Endothelial cell of umbilical vein (primary cell): ENCODE results near the gene MYOD1. TPM values are rescaled to one million over a fixed set of nuclear protein-coding genes. Genes with fewer than 3 reads are reported as not detected.

Experiments
- BruUV-seq: library from RNA; stranded (reverse); fragments of 400-500 nt; replicated peaks from 2 replicates; lab custom pipeline; 2021; lab: Mats Ljungman, UMichigan
- CTCF ChIA-PET: fragments of 300-600, 350-600 bp; sonication (Branson Sonifier 250); formaldehyde crosslinking; loops from one replicate; lab custom pipeline; 2021; ENCODE audit warnings: antibody characterized with exemption, inconsistent platforms; lab: Charles Lee
- POLR2A ChIA-PET: fragments of 300-600, 350-600 bp; sonication (Branson Sonifier 250); formaldehyde crosslinking; loops from one replicate; lab custom pipeline; 2021; ENCODE audit warnings: antibody characterized with exemption, inconsistent platforms; lab: Charles Lee
- DNase-seq: peaks from one replicate; pipeline ENCODE4 v3.0.0-alpha.2; 2011; ENCODE audit warnings: low read depth, low spot score
- FAIRE-seq: peaks from 2 replicates; lab custom pipeline; 2011; peaks lifted over from hg19 to GRCh38; lab: Jason Lieb, UNC
- H2AFZ ChIP-seq: 2 replicates; pipeline ENCODE4 v1.6.0; 2012; ENCODE audit warnings: low read depth, low read length, control low read depth, inconsistent platforms
- H3K27ac ChIP-seq: 2 replicates; pipeline ENCODE4 v1.5.1; 2011; ENCODE audit warnings: low read depth, mild to moderate bottlenecking, control low read depth, low read length, moderate library complexity; ENCODE audit not compliant: insufficient read depth
- H3K27me3 ChIP-seq, 2 experiments: 2 replicates each; pipeline versions ENCODE4 v1.6.0 to v1.6.1; 2011; ENCODE audit warnings: low read length in 2 of 2, mixed read lengths in 1 of 2; ENCODE audit not compliant: control insufficient read depth in 2 of 2, insufficient read depth in 2 of 2
- H3K36me3 ChIP-seq, 2 experiments: 2 replicates in 1 of 2; 3 replicates in 1 of 2; pipeline ENCODE4 v1.5.1; 2011; ENCODE audit warnings: low read length in 2 of 2, mild to moderate bottlenecking in 1 of 2, moderate library complexity in 1 of 2; ENCODE audit not compliant: control insufficient read depth in 2 of 2, insufficient read depth in 2 of 2; ENCODE audit errors: extremely low read depth in 1 of 2
- H3K4me1 ChIP-seq: 3 replicates; pipeline ENCODE4 v1.5.1; 2011; ENCODE audit warnings: mild to moderate bottlenecking, low read length; ENCODE audit not compliant: control insufficient read depth, insufficient read depth; ENCODE audit errors: extremely low read depth
- H3K4me2 ChIP-seq: 2 replicates; pipeline ENCODE4 v1.6.1; 2011; ENCODE audit warnings: low read length, control low read depth, mixed read lengths; ENCODE audit not compliant: insufficient read depth
- H3K4me3 ChIP-seq, 3 experiments: fragments of 200-600 bp in 1 of 3; sonication (generic), shearing (Covaris generic) in 1 of 3; replicated peaks in 1 of 3; 2 replicates each; pipeline ENCODE4 v1.5.1; 2011 to 2016; ENCODE audit warnings: control low read depth in 3 of 3, low read length in 3 of 3, mild to moderate bottlenecking in 2 of 3, inconsistent platforms in 1 of 3, low read depth in 1 of 3, moderate library complexity in 1 of 3; ENCODE audit not compliant: insufficient read depth in 1 of 3
- H3K79me2 ChIP-seq: 2 replicates; pipeline ENCODE4 v1.6.0; 2012; ENCODE audit warnings: low read length, inconsistent platforms; ENCODE audit not compliant: control insufficient read depth, insufficient read depth
- H3K9ac ChIP-seq: replicated peaks from 2 replicates; pipeline ENCODE3; 2011; ENCODE audit warnings: low read length, control low read depth; ENCODE audit not compliant: insufficient read depth; ENCODE audit errors: extremely low read depth
- H3K9me1 ChIP-seq: replicated peaks from 3 replicates; pipeline ENCODE4 v1.6.0; 2011; ENCODE audit warnings: mild to moderate bottlenecking, low read length; ENCODE audit not compliant: control insufficient read depth, insufficient read depth; ENCODE audit errors: extremely low read depth
- H3K9me3 ChIP-seq: replicated peaks from 2 replicates; pipeline ENCODE4 v1.5.1; 2012; ENCODE audit warnings: low read length, inconsistent platforms; ENCODE audit not compliant: control insufficient read depth, insufficient read depth
- H4K20me1 ChIP-seq: replicated peaks from 2 replicates; pipeline ENCODE3; 2011; ENCODE audit warnings: mild to moderate bottlenecking, low read length; ENCODE audit not compliant: control insufficient read depth, insufficient read depth; ENCODE audit errors: extremely low read depth
- EZH2 ChIP-seq: IDR thresholded peaks from 2 replicates; pipeline ENCODE4 v1.6.1; 2012; ENCODE audit warnings: borderline replicate concordance, low read depth, mild to moderate bottlenecking, moderate library complexity, low read length, inconsistent platforms; ENCODE audit not compliant: severe bottlenecking
- FOS ChIP-seq: IDR thresholded peaks from 2 replicates; pipeline ENCODE4 v1.6.1; 2011; ENCODE audit warnings: mild to moderate bottlenecking, low read length, moderate library complexity, borderline replicate concordance; ENCODE audit not compliant: insufficient read depth
- GATA2 ChIP-seq: IDR thresholded peaks from 2 replicates; pipeline ENCODE4 v1.7.0; 2011; ENCODE audit warnings: low read depth, mild to moderate bottlenecking, moderate library complexity, mixed read lengths, low read length; ENCODE audit not compliant: insufficient read length, insufficient read depth
- JUN ChIP-seq: IDR thresholded peaks from 2 replicates; pipeline ENCODE4 v1.6.1; 2011; ENCODE audit warnings: borderline replicate concordance, low read depth; ENCODE audit not compliant: insufficient read length, insufficient read depth
- MAX ChIP-seq: IDR thresholded peaks from 2 replicates; pipeline ENCODE4 v1.6.1; 2011; ENCODE audit not compliant: insufficient read depth, insufficient read length
- MYC ChIP-seq: IDR thresholded peaks from one replicate; pipeline ENCODE4 v1.6.1; 2011; ENCODE audit warnings: mild to moderate bottlenecking, low read depth, low read length
- POLR2A ChIP-seq: IDR thresholded peaks from 2 replicates; pipeline ENCODE4 v1.6.1; 2012; ENCODE audit warnings: low read depth, mild to moderate bottlenecking, control low read depth, low read length
- POLR2AphosphoS5 ChIP-seq: IDR thresholded peaks from 2 replicates; pipeline ENCODE4 v1.6.1; 2012; ENCODE audit warnings: low read depth, mild to moderate bottlenecking, control low read depth, low read length, moderate library complexity; ENCODE audit not compliant: insufficient read depth
- dilution Hi-C: fragments of 300-500 bp; cut with MboI; formaldehyde crosslinking; loops from one replicate; pipeline ENCODE4 v1.15.0; 2019; ENCODE audit warnings: low sequenced_read_pairs; ENCODE audit not compliant: extremely low pct_ligation_motif_present
- intact Hi-C: fragments of 100-400 bp; cut with micrococcal nuclease; formaldehyde crosslinking; loops from one replicate; pipeline ENCODE4 v1.10.0; 2022
- polyA plus RNA-seq, 4 experiments: library from polyadenylated mRNA; depleted of rRNA in 3 of 4; stranded (reverse) in 3 of 4; unstranded in 1 of 4; fragments of >200 nt; gene quantifications; 2 replicates each; pipeline versions ENCODE4 v1.2.1 to v1.2.3, GENCODE V29; 2011 to 2012; ENCODE audit warnings: missing spikeins in 1 of 4
- total RNA-seq: library from RNA; stranded (reverse); gene quantifications from 2 replicates; pipeline ENCODE4 v1.2.3, GENCODE V29; 2021
- TF ChIP-seq, protein P1 (sequence below), 2 donors: IDR thresholded peaks; 1 replicate in 1 of 2; 2 replicates in 1 of 2; pipeline ENCODE4 v1.5.1; 2011; ENCODE audit warnings: low read length in 2 of 2, mild to moderate bottlenecking in 2 of 2, moderate library complexity in 2 of 2, control low read depth in 1 of 2, inconsistent platforms in 1 of 2, low read depth in 1 of 2; ENCODE audit not compliant: insufficient read depth in 1 of 2; ENCODE audit errors: extremely low read depth in 1 of 2

MYOD1 gene
- total and polyA plus RNA-seq, 2 donors (not counting 3 experiments of a cell fraction or from before 2014, with no cell fraction given), result not detected

DNA sequence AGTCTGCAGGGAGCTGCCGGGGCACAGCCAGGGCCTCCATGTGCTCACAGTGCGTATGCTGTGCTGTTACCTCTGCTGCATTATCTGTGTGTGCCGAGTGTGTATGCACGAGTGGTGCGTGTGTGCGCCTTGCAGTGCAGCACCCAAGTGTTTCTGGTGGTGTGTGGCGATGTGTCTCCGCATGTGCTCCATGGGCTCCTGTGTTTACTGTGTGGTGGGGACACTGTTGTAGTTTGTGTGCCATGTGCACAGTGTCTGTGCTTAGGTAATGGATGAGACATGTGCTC, 46.6 kb downstream of the MYOD1 start:
- no peaks in the 10 kb centered on the region for H3K9me1 ChIP-seq
- no peak overlapping the region for H3K9ac ChIP-seq
- POLR2A ChIA-PET, result no interaction called here
- DNase-seq, result no peak
- no peaks in the 10 kb centered on the region for H4K20me1 ChIP-seq
- H2AFZ ChIP-seq, result no peak overlapping the region
- no peaks in the 10 kb centered on the region for H3K4me1 ChIP-seq
- FAIRE-seq, result no peak
- no peaks in the 10 kb centered on the region for H3K9me3 ChIP-seq
- no peaks in the 10 kb centered on the region for H3K27me3 ChIP-seq
- H3K27ac ChIP-seq, result no peak overlapping the region
- H3K4me3 ChIP-seq, result no peak overlapping the region
- intact Hi-C loops (no loop called here), dilution Hi-C loops (no loop called here)
- no peaks in the 10 kb centered on the region for H3K79me2 ChIP-seq
- H3K36me3 ChIP-seq, result no peaks in the 10 kb centered on the region
- CTCF ChIA-PET, result interaction anchor here (1.1 to 4.0 kb wide), 5 partner anchors 35 to 227 kb away, joined by 4 to 19 read pairs (median 9); no protein-coding TSS in a partner anchor
- H3K4me2 ChIP-seq, result no peak overlapping the region
- no TSS peak for BruUV-seq
- TF ChIP-seq JUN, result no peak
- no peak for TF ChIP-seq GATA2
- TF ChIP-seq, protein P1, sequence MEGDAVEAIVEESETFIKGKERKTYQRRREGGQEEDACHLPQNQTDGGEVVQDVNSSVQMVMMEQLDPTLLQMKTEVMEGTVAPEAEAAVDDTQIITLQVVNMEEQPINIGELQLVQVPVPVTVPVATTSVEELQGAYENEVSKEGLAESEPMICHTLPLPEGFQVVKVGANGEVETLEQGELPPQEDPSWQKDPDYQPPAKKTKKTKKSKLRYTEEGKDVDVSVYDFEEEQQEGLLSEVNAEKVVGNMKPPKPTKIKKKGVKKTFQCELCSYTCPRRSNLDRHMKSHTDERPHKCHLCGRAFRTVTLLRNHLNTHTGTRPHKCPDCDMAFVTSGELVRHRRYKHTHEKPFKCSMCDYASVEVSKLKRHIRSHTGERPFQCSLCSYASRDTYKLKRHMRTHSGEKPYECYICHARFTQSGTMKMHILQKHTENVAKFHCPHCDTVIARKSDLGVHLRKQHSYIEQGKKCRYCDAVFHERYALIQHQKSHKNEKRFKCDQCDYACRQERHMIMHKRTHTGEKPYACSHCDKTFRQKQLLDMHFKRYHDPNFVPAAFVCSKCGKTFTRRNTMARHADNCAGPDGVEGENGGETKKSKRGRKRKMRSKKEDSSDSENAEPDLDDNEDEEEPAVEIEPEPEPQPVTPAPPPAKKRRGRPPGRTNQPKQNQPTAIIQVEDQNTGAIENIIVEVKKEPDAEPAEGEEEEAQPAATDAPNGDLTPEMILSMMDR (IDR thresholded peaks at IDR 0.05; ENCODE audit: extremely low read depth in 1 of 2, insufficient read depth in 1 of 2, low read depth in 1 of 2, low read length in 2 of 2), result no peak
- TF ChIP-seq MYC, result no peak
- no peak for TF ChIP-seq EZH2
- TF ChIP-seq POLR2AphosphoS5, result no peak
- no peak for TF ChIP-seq POLR2A
- TF ChIP-seq FOS, result no peak
- no peak for TF ChIP-seq MAX
